Measurements from ENCODE around the gene DNAJC12.
A peak's percentile ranks its signal among the peaks of the same experiment; 100 is the strongest.
"Not testable (repeated sequence)": the region's sequence is repeated elsewhere in the genome, so short reads cannot be mapped to it uniquely, and the experiment has no call there.

DNAJC12 gene

GRCh38 chr10:67770537-67770936 is 67.5 kb downstream of the DNAJC12 start:
- FAIRE-seq (peak; percentile 99), DNase-seq (ENCODE audit: insufficient read length, low spot score) (no peak)

DNA sequence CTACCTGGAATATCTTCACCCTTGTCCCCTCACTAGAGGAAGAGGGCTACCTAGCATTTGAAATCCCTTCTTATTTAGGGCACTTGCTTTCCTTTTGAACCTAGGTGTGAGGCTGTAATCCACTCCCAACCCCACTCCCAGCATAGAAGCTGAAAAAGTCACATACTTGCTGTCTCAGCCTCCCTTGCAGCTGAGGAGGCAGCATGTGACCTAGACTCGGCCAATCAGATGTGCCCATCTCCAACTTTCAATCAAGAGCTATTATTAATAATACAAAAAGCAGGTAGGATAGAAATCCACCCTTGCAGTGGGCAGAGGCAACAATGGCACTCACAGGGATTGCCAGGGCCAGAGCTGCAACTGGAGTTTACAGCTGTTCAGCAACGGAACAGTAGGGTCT is 70.7 kb downstream of the DNAJC12 start:
- FAIRE-seq (no peak), DNase-seq (ENCODE audit: insufficient read length, low spot score) (no peak)

GRCh38 chr10:67764012-67764822 is 73.8 kb downstream of the DNAJC12 start:
- DNase-seq (ENCODE audit: insufficient read length, low spot score) (peak; percentile 39), FAIRE-seq (peak; percentile 90)

DNA sequence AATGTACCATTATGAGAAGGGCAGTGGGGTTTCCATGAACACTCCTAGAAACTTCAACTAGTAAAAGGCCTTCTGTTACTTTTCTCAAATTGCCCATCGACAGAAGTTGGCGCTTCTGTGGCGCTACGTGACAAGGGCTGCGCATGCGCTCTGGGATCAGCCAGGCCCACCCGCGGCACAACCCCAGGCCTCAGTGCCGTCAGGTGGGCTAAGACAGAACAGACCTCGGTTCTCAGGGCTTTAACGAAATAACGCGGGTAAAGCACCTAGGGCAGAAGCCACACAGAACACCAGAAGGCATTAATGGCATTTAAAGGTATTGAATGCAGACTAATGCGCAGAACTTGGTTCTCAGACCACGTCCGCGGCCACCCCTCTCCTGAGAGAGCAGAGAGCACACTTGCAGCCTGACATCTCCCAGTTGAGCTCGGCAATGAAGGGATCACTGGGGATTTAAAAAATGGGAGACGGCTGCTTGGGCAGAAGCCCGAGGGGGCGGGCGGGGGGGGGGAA is 74.4 kb downstream of the DNAJC12 start:
- FAIRE-seq: no peak

GRCh38 chr10:67762567-67762966 is 75.4 kb downstream of the DNAJC12 start:
- not testable (repeated sequence) for FAIRE-seq

More for the DNA sequence above, 74.4 kb downstream of the DNAJC12 start:
- DNase-seq (ENCODE audit: insufficient read length, low spot score): peak; percentile 32

GRCh38 chr10:67760272-67760671 is 77.7 kb downstream of the DNAJC12 start:
- no peak for DNase-seq (ENCODE audit: insufficient read length, low spot score)

More at GRCh38 chr10:67762567-67762966, 75.4 kb downstream of the DNAJC12 start:
- not testable (repeated sequence) for DNase-seq (ENCODE audit: insufficient read length, low spot score)

More at GRCh38 chr10:67760272-67760671, 77.7 kb downstream of the DNAJC12 start:
- no peak for FAIRE-seq

Measured in GM19239 (cell line).